Prostate gland (tissue), 2 donors: ENCODE results near the gene WDSUB1. TPM values are rescaled to one million over a fixed set of nuclear protein-coding genes. Genes with fewer than 3 reads are reported as not detected.

ENCODE experiments used
- DNase-seq: peaks from one replicate; pipeline ENCODE4 v3.0.0-alpha.2; 2019; ENCODE audit warnings: low spot score
- H3K27ac ChIP-seq, 2 donors: fragments of 200-600 bp; sonication (generic); 2 replicates each; pipeline ENCODE4 v1.5.1; 2017 to 2019
- H3K27me3 ChIP-seq: fragments of 200-600 bp; sonication (generic); replicated peaks from 2 replicates; pipeline ENCODE4 v1.5.1; 2019; ENCODE audit not compliant: insufficient read depth
- H3K36me3 ChIP-seq, 2 donors: fragments of 200-600 bp; sonication (generic); 1 replicate in 1 of 2; 2 replicates in 1 of 2; pipeline versions ENCODE4 v1.5.1 to v1.8.1; 2017 to 2019
- H3K4me1 ChIP-seq: fragments of 200-600 bp; sonication (generic); replicated peaks from 2 replicates; pipeline ENCODE4 v1.5.1; 2019
- H3K4me3 ChIP-seq, 2 donors: fragments of 200-600 bp; sonication (generic); 2 replicates each; pipeline ENCODE4 v1.5.1; 2017 to 2019
- H3K9me3 ChIP-seq: fragments of 200-600 bp; sonication (generic); 2 replicates; pipeline ENCODE4 v1.5.1; 2017
- CTCF ChIP-seq, 4 experiments: fragments of 200-600 bp in 2 of 4; fragments of 450-650 bp in 2 of 4; sonication (generic) in 2 of 4; IDR thresholded peaks; 1 replicate in 3 of 4; 2 replicates in 1 of 4; pipeline ENCODE4 v1.5.1; 2016 to 2019; ENCODE audit warnings: antibody characterized with exemption in 4 of 4, mild to moderate bottlenecking in 2 of 4, moderate library complexity in 2 of 4
- POLR2A ChIP-seq: fragments of 450-650 bp; IDR thresholded peaks from one replicate; pipeline ENCODE4 v1.6.1; 2016; ENCODE audit warnings: antibody characterized with exemption, mild to moderate bottlenecking
- POLR2AphosphoS5 ChIP-seq: sonication (generic); formaldehyde crosslinking; IDR thresholded peaks from one replicate; pipeline ENCODE4 v1.6.1; 2017; ENCODE audit warnings: antibody characterized with exemption
- WGBS: methylation state at CpG from one replicate; pipeline ENCODE4 v1.1.5; 2018; 5-methylcytosine and 5-hydroxymethylcytosine counted together
- intact Hi-C: fragments of 100-400 bp; cut with DNase I; formaldehyde crosslinking; loops from one replicate; pipeline ENCODE4 v1.14.2; 2022
- total RNA-seq, 2 donors: library from RNA; depleted of rRNA; stranded (reverse); fragments of >200 nt; gene quantifications; one replicate each; pipeline ENCODE4 v1.1.0, GENCODE V29; 2016

Gene WDSUB1
- total RNA-seq, 2 donors from 2014 or later, result 10.4 to 10.8 TPM

GRCh38 chr2:159214325-159214865, 72.1 kb downstream of the WDSUB1 start:
- Histone ChIP-seq H3K4me3 (no peak overlapping the region), H3K36me3 (peaks cover 0 to 17% of the 10 kb centered on the region in 2 donors), H3K9me3 (no peaks in the 10 kb centered on the region), H3K27ac (no peak overlapping the region), H3K4me1 (no peaks in the 10 kb centered on the region), H3K27me3 (no peaks in the 10 kb centered on the region)
- DNase-seq, result no peak
- TF ChIP-seq POLR2AphosphoS5 (no peak), CTCF (IDR thresholded peaks at IDR 0.05) (no peak), POLR2A (no peak)
- 100% methylated on average over 3 of the region's 3 CpGs for WGBS
- intact Hi-C loops, result no loop called here

GRCh38 chr2:159213296-159213695, 73.2 kb downstream of the WDSUB1 start:
- Histone ChIP-seq H3K27ac (no peak overlapping the region), H3K4me1 (no peaks in the 10 kb centered on the region), H3K27me3 (no peaks in the 10 kb centered on the region), H3K9me3 (no peaks in the 10 kb centered on the region), H3K4me3 (no peak overlapping the region), H3K36me3 (peaks cover 0 to 12% of the 10 kb centered on the region in 2 donors)
- TF ChIP-seq POLR2A (no peak), POLR2AphosphoS5 (no peak), CTCF (IDR thresholded peaks at IDR 0.05) (no peak)
- intact Hi-C loops, result no loop called here
- WGBS, result 85% methylated on average over 5 of the region's 5 CpGs
- DNase-seq, result no peak

GRCh38 chr2:159211447-159212396, 74.8 kb downstream of the WDSUB1 start:
- Histone ChIP-seq H3K4me1 (no peaks in the 10 kb centered on the region), H3K27me3 (no peaks in the 10 kb centered on the region), H3K4me3 (no peak overlapping the region), H3K27ac (no peak overlapping the region), H3K9me3 (no peaks in the 10 kb centered on the region), H3K36me3 (peaks cover 0 to 12% of the 10 kb centered on the region in 2 donors)
- intact Hi-C loops, result no loop called here
- WGBS, result 62% methylated on average over 14 of the region's 14 CpGs
- TF ChIP-seq CTCF (IDR thresholded peaks at IDR 0.05), result no peak
- no peak for TF ChIP-seq POLR2A
- TF ChIP-seq POLR2AphosphoS5, result no peak
- no peak for DNase-seq

GRCh38 chr2:159209341-159210306, 76.9 kb downstream of the WDSUB1 start:
- H3K27ac ChIP-seq, result no peak overlapping the region
- WGBS, result 70% methylated on average over 15 of the region's 15 CpGs
- H3K9me3 ChIP-seq, result no peaks in the 10 kb centered on the region
- no peak overlapping the region for H3K4me3 ChIP-seq
- DNase-seq, result no peak
- H3K4me1 ChIP-seq, result no peaks in the 10 kb centered on the region
- peaks cover 0 to 5% of the 10 kb centered on the region in 2 donors for H3K36me3 ChIP-seq
- H3K27me3 ChIP-seq, result no peaks in the 10 kb centered on the region
- intact Hi-C loops, result no loop called here
- TF ChIP-seq POLR2AphosphoS5 (peak; percentile 18), CTCF (IDR thresholded peaks at IDR 0.05) (no peak)
